Body of pancreas (tissue), 4 donors: ENCODE results near the gene HTRA3. TPM values are rescaled to one million over a fixed set of nuclear protein-coding genes. Genes with fewer than 3 reads are reported as not detected.

Experiments
- ATAC-seq: fragments of 150-250 bp; one replicate; pipeline ENCODE4 v1.9.1; 2016
- DNase-seq, 4 donors: peaks; one replicate each; pipeline ENCODE4 v3.0.0-alpha.2; 2019
- H3K27ac ChIP-seq, 4 donors: fragments of 200-600 bp; sonication (generic); 1 replicate in 3 of 4; 2 replicates in 1 of 4; pipeline versions ENCODE4 v1.5.1 to v1.6.1; 2016 to 2019; ENCODE audit warnings: mild to moderate bottlenecking in 1 of 4, mixed read lengths in 1 of 4, moderate library complexity in 1 of 4
- H3K27me3 ChIP-seq, 2 donors: fragments of 200-600 bp; sonication (generic); one replicate each; pipeline ENCODE4 v1.6.0; 2016; ENCODE audit warnings: mild to moderate bottlenecking in 1 of 2
- H3K36me3 ChIP-seq, 2 donors: fragments of 200-600 bp; sonication (generic); replicated peaks in 1 of 2; 2 replicates each; pipeline ENCODE4 v1.5.1; 2016; ENCODE audit warnings: low read depth in 2 of 2; ENCODE audit not compliant: insufficient read depth in 1 of 2
- H3K4me1 ChIP-seq: fragments of 200-600 bp; sonication (generic); one replicate; pipeline ENCODE4 v1.6.0; 2016
- H3K4me3 ChIP-seq, 2 donors: fragments of 200-600 bp; sonication (generic); 1 replicate in 1 of 2; 2 replicates in 1 of 2; pipeline ENCODE4 v1.5.1; 2016 to 2019
- H3K9me3 ChIP-seq, 3 donors: fragments of 200-600 bp; sonication (generic); 1 replicate in 2 of 3; 2 replicates in 1 of 3; pipeline ENCODE4 v1.5.1; 2016
- CTCF ChIP-seq, 7 experiments: fragments of 450-650 bp in 4 of 7; fragments of 200-600 bp in 3 of 7; sonication (generic) in 3 of 7; IDR thresholded peaks; one replicate each; pipeline ENCODE4 v1.5.1; 2016 to 2019; ENCODE audit warnings: antibody characterized with exemption in 7 of 7
- POLR2A ChIP-seq, 3 donors: fragments of 450-650 bp; IDR thresholded peaks; one replicate each; pipeline ENCODE4 v1.6.1; 2016; ENCODE audit warnings: antibody characterized with exemption in 3 of 3, mild to moderate bottlenecking in 2 of 3
- WGBS, 2 donors: methylation state at CpG; one replicate each; pipeline ENCODE4 v1.1.5; 2017; 5-methylcytosine and 5-hydroxymethylcytosine counted together
- intact Hi-C: fragments of 100-400 bp; cut with DNase I; formaldehyde crosslinking; loops from one replicate; pipeline ENCODE4 v1.15.1; 2023
- total RNA-seq, 2 donors: library from RNA; depleted of rRNA; stranded (reverse); fragments of >200 nt; gene quantifications; one replicate each; pipeline ENCODE4 v1.1.0, GENCODE V29; 2016

HTRA3 gene
- total RNA-seq, 2 donors from 2014 or later = 4.2 to 17.5 TPM

GRCh38 chr4:8271821-8272220, 2.3 kb downstream of the HTRA3 start:
- intact Hi-C loops = no loop called here
- ATAC-seq (no peak), DNase-seq (no peak)
- no peak overlapping the region for H3K4me3 ChIP-seq
- H3K27me3 ChIP-seq = no peaks in the 10 kb centered on the region
- WGBS, 2 donors = 79% methylated on average over 10 of the region's 10 CpGs; no CpG with 5 or more reads in 1 of the 2 donors
- no peak overlapping the region for H3K27ac ChIP-seq
- no peak for TF ChIP-seq CTCF (IDR thresholded peaks at IDR 0.05)
- no peak for TF ChIP-seq POLR2A (IDR thresholded peaks at IDR 0.05)
- H3K4me1 ChIP-seq = peaks cover 12% of the 10 kb centered on the region
- H3K36me3 ChIP-seq = no peaks in the 10 kb centered on the region
- no peaks in the 10 kb centered on the region for H3K9me3 ChIP-seq

- H3K27me3 ChIP-seq = no peaks in the 10 kb centered on the region
- H3K27ac ChIP-seq = no peak overlapping the region
- no peak overlapping the region for H3K4me3 ChIP-seq
- H3K4me1 ChIP-seq = peaks cover 6% of the 10 kb centered on the region
- TF ChIP-seq CTCF (IDR thresholded peaks at IDR 0.05) = no peak
- TF ChIP-seq POLR2A (IDR thresholded peaks at IDR 0.05) = no peak
- DNase-seq (no peak), ATAC-seq (no peak)
- no peaks in the 10 kb centered on the region for H3K9me3 ChIP-seq
- intact Hi-C loops = no loop called here
- 52 to 53% methylated on average over 10 to 30 of the region's 30 CpGs for WGBS, 2 donors
- H3K36me3 ChIP-seq = no peaks in the 10 kb centered on the region
These were observed 3.2 kb downstream of the HTRA3 start for GRCh38 chr4:8272472-8273428.

- ATAC-seq (no peak), DNase-seq (no peak)
- intact Hi-C loops = no loop called here
- H3K9me3 ChIP-seq = no peaks in the 10 kb centered on the region
- H3K4me1 ChIP-seq = peaks cover 6% of the 10 kb centered on the region
- WGBS, 2 donors = 64 to 69% methylated on average over 10 to 13 of the region's 13 CpGs
- no peaks in the 10 kb centered on the region for H3K27me3 ChIP-seq
- no peak overlapping the region for H3K4me3 ChIP-seq
- H3K36me3 ChIP-seq = no peaks in the 10 kb centered on the region
- H3K27ac ChIP-seq = no peak overlapping the region
- TF ChIP-seq POLR2A (IDR thresholded peaks at IDR 0.05) (no peak), CTCF (IDR thresholded peaks at IDR 0.05) (no peak)
These were observed 3.9 kb downstream of the HTRA3 start for GRCh38 chr4:8273450-8273849.

- no peak for TF ChIP-seq POLR2A (IDR thresholded peaks at IDR 0.05)
- TF ChIP-seq CTCF (IDR thresholded peaks at IDR 0.05) = no peak
- Histone ChIP-seq H3K4me3 (no peak overlapping the region), H3K27me3 (no peaks in the 10 kb centered on the region), H3K9me3 (no peaks in the 10 kb centered on the region), H3K27ac (peak overlapping the region in 1 of 4 donors; percentile 3), H3K36me3 (no peaks in the 10 kb centered on the region), H3K4me1 (peaks cover 6% of the 10 kb centered on the region)
- DNase-seq (no peak), ATAC-seq (no peak)
- WGBS, 2 donors = 77 to 83% methylated on average over 15 to 21 of the region's 21 CpGs
- intact Hi-C loops = no loop called here
These were observed 4.6 kb downstream of the HTRA3 start for GRCh38 chr4:8274066-8274652.
